ENCODE measurements around the gene ZNF205. TPM values are rescaled to one million over a fixed set of nuclear protein-coding genes. Genes with fewer than 3 reads are reported as not detected.

Gene ZNF205
- total and polyA plus RNA-seq, 2 of the 8 experiments (the other 6 are each of a cell fraction or from before 2014, with no cell fraction given): 19.1 to 19.9 TPM

GRCh38 chr16:3095869-3096268 is 16.5 kb upstream of the ZNF205 start (continued):
- TF ChIP-seq, protein P1, sequence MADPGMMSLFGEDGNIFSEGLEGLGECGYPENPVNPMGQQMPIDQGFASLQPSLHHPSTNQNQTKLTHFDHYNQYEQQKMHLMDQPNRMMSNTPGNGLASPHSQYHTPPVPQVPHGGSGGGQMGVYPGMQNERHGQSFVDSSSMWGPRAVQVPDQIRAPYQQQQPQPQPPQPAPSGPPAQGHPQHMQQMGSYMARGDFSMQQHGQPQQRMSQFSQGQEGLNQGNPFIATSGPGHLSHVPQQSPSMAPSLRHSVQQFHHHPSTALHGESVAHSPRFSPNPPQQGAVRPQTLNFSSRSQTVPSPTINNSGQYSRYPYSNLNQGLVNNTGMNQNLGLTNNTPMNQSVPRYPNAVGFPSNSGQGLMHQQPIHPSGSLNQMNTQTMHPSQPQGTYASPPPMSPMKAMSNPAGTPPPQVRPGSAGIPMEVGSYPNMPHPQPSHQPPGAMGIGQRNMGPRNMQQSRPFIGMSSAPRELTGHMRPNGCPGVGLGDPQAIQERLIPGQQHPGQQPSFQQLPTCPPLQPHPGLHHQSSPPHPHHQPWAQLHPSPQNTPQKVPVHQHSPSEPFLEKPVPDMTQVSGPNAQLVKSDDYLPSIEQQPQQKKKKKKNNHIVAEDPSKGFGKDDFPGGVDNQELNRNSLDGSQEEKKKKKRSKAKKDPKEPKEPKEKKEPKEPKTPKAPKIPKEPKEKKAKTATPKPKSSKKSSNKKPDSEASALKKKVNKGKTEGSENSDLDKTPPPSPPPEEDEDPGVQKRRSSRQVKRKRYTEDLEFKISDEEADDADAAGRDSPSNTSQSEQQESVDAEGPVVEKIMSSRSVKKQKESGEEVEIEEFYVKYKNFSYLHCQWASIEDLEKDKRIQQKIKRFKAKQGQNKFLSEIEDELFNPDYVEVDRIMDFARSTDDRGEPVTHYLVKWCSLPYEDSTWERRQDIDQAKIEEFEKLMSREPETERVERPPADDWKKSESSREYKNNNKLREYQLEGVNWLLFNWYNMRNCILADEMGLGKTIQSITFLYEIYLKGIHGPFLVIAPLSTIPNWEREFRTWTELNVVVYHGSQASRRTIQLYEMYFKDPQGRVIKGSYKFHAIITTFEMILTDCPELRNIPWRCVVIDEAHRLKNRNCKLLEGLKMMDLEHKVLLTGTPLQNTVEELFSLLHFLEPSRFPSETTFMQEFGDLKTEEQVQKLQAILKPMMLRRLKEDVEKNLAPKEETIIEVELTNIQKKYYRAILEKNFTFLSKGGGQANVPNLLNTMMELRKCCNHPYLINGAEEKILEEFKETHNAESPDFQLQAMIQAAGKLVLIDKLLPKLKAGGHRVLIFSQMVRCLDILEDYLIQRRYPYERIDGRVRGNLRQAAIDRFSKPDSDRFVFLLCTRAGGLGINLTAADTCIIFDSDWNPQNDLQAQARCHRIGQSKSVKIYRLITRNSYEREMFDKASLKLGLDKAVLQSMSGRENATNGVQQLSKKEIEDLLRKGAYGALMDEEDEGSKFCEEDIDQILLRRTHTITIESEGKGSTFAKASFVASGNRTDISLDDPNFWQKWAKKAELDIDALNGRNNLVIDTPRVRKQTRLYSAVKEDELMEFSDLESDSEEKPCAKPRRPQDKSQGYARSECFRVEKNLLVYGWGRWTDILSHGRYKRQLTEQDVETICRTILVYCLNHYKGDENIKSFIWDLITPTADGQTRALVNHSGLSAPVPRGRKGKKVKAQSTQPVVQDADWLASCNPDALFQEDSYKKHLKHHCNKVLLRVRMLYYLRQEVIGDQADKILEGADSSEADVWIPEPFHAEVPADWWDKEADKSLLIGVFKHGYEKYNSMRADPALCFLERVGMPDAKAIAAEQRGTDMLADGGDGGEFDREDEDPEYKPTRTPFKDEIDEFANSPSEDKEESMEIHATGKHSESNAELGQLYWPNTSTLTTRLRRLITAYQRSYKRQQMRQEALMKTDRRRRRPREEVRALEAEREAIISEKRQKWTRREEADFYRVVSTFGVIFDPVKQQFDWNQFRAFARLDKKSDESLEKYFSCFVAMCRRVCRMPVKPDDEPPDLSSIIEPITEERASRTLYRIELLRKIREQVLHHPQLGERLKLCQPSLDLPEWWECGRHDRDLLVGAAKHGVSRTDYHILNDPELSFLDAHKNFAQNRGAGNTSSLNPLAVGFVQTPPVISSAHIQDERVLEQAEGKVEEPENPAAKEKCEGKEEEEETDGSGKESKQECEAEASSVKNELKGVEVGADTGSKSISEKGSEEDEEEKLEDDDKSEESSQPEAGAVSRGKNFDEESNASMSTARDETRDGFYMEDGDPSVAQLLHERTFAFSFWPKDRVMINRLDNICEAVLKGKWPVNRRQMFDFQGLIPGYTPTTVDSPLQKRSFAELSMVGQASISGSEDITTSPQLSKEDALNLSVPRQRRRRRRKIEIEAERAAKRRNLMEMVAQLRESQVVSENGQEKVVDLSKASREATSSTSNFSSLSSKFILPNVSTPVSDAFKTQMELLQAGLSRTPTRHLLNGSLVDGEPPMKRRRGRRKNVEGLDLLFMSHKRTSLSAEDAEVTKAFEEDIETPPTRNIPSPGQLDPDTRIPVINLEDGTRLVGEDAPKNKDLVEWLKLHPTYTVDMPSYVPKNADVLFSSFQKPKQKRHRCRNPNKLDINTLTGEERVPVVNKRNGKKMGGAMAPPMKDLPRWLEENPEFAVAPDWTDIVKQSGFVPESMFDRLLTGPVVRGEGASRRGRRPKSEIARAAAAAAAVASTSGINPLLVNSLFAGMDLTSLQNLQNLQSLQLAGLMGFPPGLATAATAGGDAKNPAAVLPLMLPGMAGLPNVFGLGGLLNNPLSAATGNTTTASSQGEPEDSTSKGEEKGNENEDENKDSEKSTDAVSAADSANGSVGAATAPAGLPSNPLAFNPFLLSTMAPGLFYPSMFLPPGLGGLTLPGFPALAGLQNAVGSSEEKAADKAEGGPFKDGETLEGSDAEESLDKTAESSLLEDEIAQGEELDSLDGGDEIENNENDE (IDR thresholded peaks at IDR 0.05; ENCODE audit: insufficient replicate concordance, low read length): no peak
- TF ChIP-seq SP2 (IDR thresholded peaks at IDR 0.05; ENCODE audit: low read length) (no peak), GABPA (IDR thresholded peaks at IDR 0.05; ENCODE audit: borderline replicate concordance, insufficient read depth, low read length) (no peak)

Measured in H1 (cell line).